IMR-90 (cell line): ENCODE results near the gene TBX15. TPM values are rescaled to one million over a fixed set of nuclear protein-coding genes. Genes with fewer than 3 reads are reported as not detected.

Experiments used
- ATAC-seq: fragments of 200-7000 bp; cut with Tn5 transposase; 2 replicates; pipeline ENCODE4 v1.9.1; 2020; ENCODE audit warnings: low read depth, mild to moderate bottlenecking, moderate library complexity
- BruUV-seq: library from RNA; stranded (reverse); fragments of 400-500 nt; replicated peaks from 2 replicates; lab custom pipeline; 2021; lab: Mats Ljungman, UMichigan
- CTCF ChIA-PET: fragments of 300-600 bp; formaldehyde crosslinking; extraction: SDS; loops from one replicate; lab custom pipeline; 2021; ENCODE audit warnings: antibody characterized with exemption; lab: Yijun Ruan, JAX
- POLR2A ChIA-PET: fragments of 300-600 bp; sonication (Branson Sonifier 250); formaldehyde crosslinking; loops from one replicate; lab custom pipeline; 2022; ENCODE audit warnings: antibody characterized with exemption; ENCODE audit not compliant: unreplicated experiment; lab: Charles Lee
- DNase-seq: peaks from one replicate; pipeline ENCODE4 v3.0.0; 2013
- H2AFZ ChIP-seq: replicated peaks from 2 replicates; pipeline ENCODE3; 2013; ENCODE audit warnings: low read length, mild to moderate bottlenecking; ENCODE audit not compliant: poor library complexity
- H2AK5ac ChIP-seq: 2 replicates; pipeline ENCODE4 v1.6.1; 2013; ENCODE audit warnings: low read depth, low read length, inconsistent platforms
- H2AK9ac ChIP-seq: replicated peaks from 2 replicates; pipeline ENCODE3; 2013; ENCODE audit warnings: mild to moderate bottlenecking, low read depth, low read length, moderate library complexity; ENCODE audit not compliant: poor library complexity
- H2BK120ac ChIP-seq: 2 replicates; pipeline ENCODE4 v1.6.1; 2013; ENCODE audit warnings: low read depth, low read length, inconsistent platforms
- H2BK15ac ChIP-seq: 3 replicates; pipeline ENCODE4 v1.6.1; 2013; ENCODE audit warnings: low read depth, low read length, inconsistent platforms
- H2BK20ac ChIP-seq: 2 replicates; pipeline ENCODE4 v1.6.1; 2013; ENCODE audit warnings: low read depth, mild to moderate bottlenecking, inconsistent platforms, low read length, moderate library complexity
- H2BK5ac ChIP-seq: 2 replicates; pipeline ENCODE4 v1.6.1; 2013; ENCODE audit warnings: mild to moderate bottlenecking, low read depth, low read length, inconsistent platforms; ENCODE audit not compliant: poor library complexity, severe bottlenecking
- H3K14ac ChIP-seq: replicated peaks from 2 replicates; pipeline ENCODE4 v1.6.1; 2013; ENCODE audit warnings: low read depth, low read length, inconsistent platforms
- H3K18ac ChIP-seq: 2 replicates; pipeline ENCODE4 v1.6.1; 2013; ENCODE audit warnings: low read depth, low read length, control low read depth
- H3K23ac ChIP-seq: 2 replicates; pipeline ENCODE4 v1.6.1; 2013; ENCODE audit warnings: low read depth, low read length, inconsistent platforms
- H3K27ac ChIP-seq: 2 replicates; pipeline ENCODE4 v1.5.1; 2013; ENCODE audit warnings: mild to moderate bottlenecking, control low read depth, low read length; ENCODE audit not compliant: insufficient read depth
- H3K27me3 ChIP-seq: 2 replicates; pipeline ENCODE4 v1.6.1; 2013; ENCODE audit warnings: low read length; ENCODE audit not compliant: control insufficient read depth, insufficient read depth
- H3K36me3 ChIP-seq: 2 replicates; pipeline ENCODE4 v1.6.1; 2013; ENCODE audit warnings: low read length, mixed read lengths; ENCODE audit not compliant: control insufficient read depth, insufficient read depth
- H3K4ac ChIP-seq: 2 replicates; pipeline ENCODE4 v1.6.1; 2013; ENCODE audit warnings: low read depth, low read length, inconsistent platforms
- H3K4me1 ChIP-seq: 2 replicates; pipeline ENCODE4 v1.6.1; 2013; ENCODE audit warnings: low read length, mixed read lengths; ENCODE audit not compliant: control insufficient read depth, insufficient read depth
- H3K4me2 ChIP-seq: 2 replicates; pipeline ENCODE4 v1.6.1; 2013; ENCODE audit warnings: low read depth, mild to moderate bottlenecking, control low read depth, low read length, moderate library complexity
- H3K4me3 ChIP-seq: 2 replicates; pipeline ENCODE4 v1.5.1; 2013; ENCODE audit warnings: low read depth, mild to moderate bottlenecking, control low read depth, low read length, moderate library complexity; ENCODE audit not compliant: insufficient read depth
- H3K56ac ChIP-seq: 2 replicates; pipeline ENCODE4 v1.6.1; 2013; ENCODE audit warnings: low read length, inconsistent platforms; ENCODE audit not compliant: insufficient read depth; ENCODE audit errors: extremely low read depth
- H3K79me1 ChIP-seq, 2 experiments: 2 replicates each; pipeline ENCODE4 v1.6.1; 2013; ENCODE audit warnings: low read length in 2 of 2, inconsistent platforms in 1 of 2, low read depth in 1 of 2
- H3K9ac ChIP-seq: 2 replicates; pipeline ENCODE4 v1.6.1; 2013; ENCODE audit warnings: low read depth, low read length, control low read depth
- H3K9me1 ChIP-seq: 2 replicates; pipeline ENCODE4 v1.6.1; 2013; ENCODE audit warnings: low read length, inconsistent platforms; ENCODE audit not compliant: insufficient read depth
- H3K9me3 ChIP-seq: 2 replicates; pipeline ENCODE4 v1.6.1; 2013; ENCODE audit warnings: low read length; ENCODE audit not compliant: control insufficient read depth, insufficient read depth
- H4K20me1 ChIP-seq: 2 replicates; pipeline ENCODE4 v1.6.1; 2013; ENCODE audit warnings: low read length, inconsistent platforms; ENCODE audit not compliant: insufficient read depth
- H4K5ac ChIP-seq: 2 replicates; pipeline ENCODE4 v1.6.1; 2013; ENCODE audit warnings: mild to moderate bottlenecking, low read depth, low read length, control low read depth
- H4K8ac ChIP-seq, 2 experiments: 2 replicates each; pipeline ENCODE4 v1.6.1; 2013; ENCODE audit warnings: low read depth in 2 of 2, low read length in 2 of 2, control low read depth in 1 of 2, inconsistent platforms in 1 of 2
- H4K91ac ChIP-seq: 2 replicates; pipeline ENCODE4 v1.6.1; 2013; ENCODE audit warnings: low read depth, low read length, inconsistent platforms; ENCODE audit not compliant: insufficient read depth
- BHLHE40 ChIP-seq: fragments of 150-350 bp; IDR thresholded peaks from 2 replicates; pipeline ENCODE4 v1.6.1; 2016; ENCODE audit warnings: mild to moderate bottlenecking, low read depth, low read length
- CEBPB ChIP-seq: IDR thresholded peaks from 2 replicates; pipeline ENCODE4 v1.6.1; 2012; ENCODE audit warnings: low read depth, low read length, improper control_type of control experiment
- FOS ChIP-seq: fragments of 150-350 bp; IDR thresholded peaks from 2 replicates; pipeline ENCODE4 v1.6.1; 2016; ENCODE audit warnings: low read depth, low read length
- MAFK ChIP-seq: IDR thresholded peaks from 2 replicates; pipeline ENCODE4 v1.6.1; 2012; ENCODE audit warnings: low read depth, low read length, improper control_type of control experiment
- MAZ ChIP-seq: IDR thresholded peaks from 2 replicates; pipeline ENCODE4 v1.6.1; 2012; ENCODE audit warnings: low read depth, mild to moderate bottlenecking, low read length, improper control_type of control experiment, moderate library complexity, borderline replicate concordance
- NFE2L2 ChIP-seq: fragments of 150-350 bp; IDR thresholded peaks from 2 replicates; pipeline ENCODE4 v1.6.1; 2016; ENCODE audit warnings: low read depth, mild to moderate bottlenecking, low read length
- POLR2A ChIP-seq: IDR thresholded peaks from 2 replicates; pipeline ENCODE4 v1.6.1; 2012; ENCODE audit warnings: mild to moderate bottlenecking, low read depth, low read length
- RFX5 ChIP-seq: IDR thresholded peaks from 2 replicates; pipeline ENCODE4 v1.8.0; 2012; ENCODE audit warnings: low read depth, mild to moderate bottlenecking, low read length, moderate library complexity
- SMC3 ChIP-seq: fragments of 150-350 bp; IDR thresholded peaks from 2 replicates; pipeline ENCODE4 v1.6.1; 2016; ENCODE audit warnings: low read depth, mild to moderate bottlenecking, antibody characterized with exemption, low read length, moderate library complexity
- USF2 ChIP-seq: fragments of 150-350 bp; IDR thresholded peaks from 2 replicates; pipeline ENCODE4 v1.6.1; 2017; ENCODE audit warnings: mild to moderate bottlenecking, antibody characterized with exemption, low read length, low read depth
- WGBS, 2 experiments: methylation state at CpG; one replicate each; pipeline versions ENCODE4 v1.1.5 to v1.1.7; 2013; ENCODE audit warnings: missing lambda C conversion rate in 2 of 2; ENCODE audit not compliant: insufficient read length in 1 of 2; ENCODE audit errors: extremely low coverage in 2 of 2; 5-methylcytosine and 5-hydroxymethylcytosine counted together
- dilution Hi-C: fragments of 300-500 bp; cut with HindIII; formaldehyde crosslinking; loops from one replicate; pipeline ENCODE4 v1.14.3; 2018; ENCODE audit warnings: low sequenced_read_pairs; ENCODE audit not compliant: unreplicated experiment
- in situ Hi-C: fragments of 300-500 bp; cut with MboI; formaldehyde crosslinking; loops from 3 replicates; pipeline ENCODE4 v1.14.3; 2019; ENCODE audit warnings: low sequenced_read_pairs, inconsistent platforms, mixed read lengths
- intact Hi-C: fragments of 100-400 bp; cut with micrococcal nuclease; formaldehyde crosslinking; loops from 2 replicates; pipeline ENCODE4 v1.10.0; 2022
- polyA plus RNA-seq, 3 experiments: library from polyadenylated mRNA; depleted of rRNA; stranded (reverse); fragments of >200 nt; gene quantifications; 2 replicates each; pipeline ENCODE4 v1.2.3, GENCODE V29; 2012; ENCODE audit warnings: low replicate concordance in 1 of 3
- total RNA-seq: library from RNA; depleted of rRNA; stranded (reverse); fragments of >200 nt; gene quantifications from 2 replicates; pipeline ENCODE4 v1.2.3, GENCODE V29; 2012
- TF ChIP-seq, protein P1 (sequence below): fragments of 150-350 bp; IDR thresholded peaks from 2 replicates; pipeline ENCODE4 v1.6.1; 2016; ENCODE audit warnings: low read depth, mild to moderate bottlenecking, low read length, moderate library complexity, borderline replicate concordance

The TBX15 gene
- total and polyA plus RNA-seq, 2 of the 4 experiments (the other 2 are of a cell fraction): not detected

DNA sequence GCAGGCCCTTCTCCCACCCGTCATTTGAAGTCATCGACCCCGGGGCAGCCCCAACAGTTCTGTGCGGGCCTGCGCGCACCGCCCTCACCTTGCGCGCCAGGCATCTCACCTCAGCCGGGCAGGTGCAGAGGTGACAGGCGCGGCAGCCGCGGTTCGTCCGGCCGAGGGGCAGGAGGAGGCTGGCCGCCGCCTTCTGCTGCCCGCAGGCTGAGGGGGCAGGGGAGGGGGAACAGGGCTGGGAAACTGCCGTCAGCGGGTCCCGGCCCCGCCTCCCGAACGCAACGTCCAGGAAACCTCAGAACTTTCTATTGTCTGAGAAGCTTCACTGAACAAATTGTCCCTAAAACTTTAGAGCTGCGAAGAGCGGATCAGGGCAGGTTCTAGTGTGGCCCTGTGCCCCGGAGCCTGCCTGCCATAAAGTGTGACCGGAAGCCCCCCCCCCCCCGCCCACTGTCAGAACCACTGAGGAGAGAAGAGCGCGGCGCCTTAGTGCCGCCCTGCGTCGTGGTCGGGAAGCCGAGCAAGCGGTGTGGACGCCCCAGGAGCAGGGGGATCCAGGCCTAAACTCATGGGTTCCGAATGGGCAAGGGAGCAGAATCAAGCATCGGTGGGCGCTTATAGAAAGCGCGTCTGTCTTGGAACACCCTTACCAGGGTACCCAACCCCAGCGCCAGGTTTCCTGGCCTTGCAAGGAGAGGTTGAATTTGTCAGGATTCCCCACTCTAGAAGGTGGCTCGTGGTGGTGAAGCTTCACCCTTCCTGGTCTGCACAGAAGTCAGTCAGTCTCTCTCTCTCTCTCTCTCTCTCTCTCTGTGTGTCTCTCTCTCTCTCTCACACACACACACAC lies 13.3 kb upstream of the TBX15 start:
- in situ Hi-C loops (no loop called here), dilution Hi-C loops (no loop called here), intact Hi-C loops (loop anchor here (10.0 kb wide), 1 partner anchor 133 kb away; no protein-coding TSS in a partner anchor)
- peaks cover 95% of the 10 kb centered on the region for H3K27me3 ChIP-seq
- H4K8ac ChIP-seq: no peak overlapping the region
- no peak for TF ChIP-seq SMC3
- no peak for TF ChIP-seq POLR2A
- no peak for TF ChIP-seq MAZ
- no peak for TF ChIP-seq BHLHE40
- no peak for TF ChIP-seq RFX5
- TF ChIP-seq USF2: no peak
- TF ChIP-seq NFE2L2: no peak
- TF ChIP-seq CEBPB: no peak
- TF ChIP-seq FOS: no peak
- no peak for TF ChIP-seq MAFK
- TF ChIP-seq, protein P1, sequence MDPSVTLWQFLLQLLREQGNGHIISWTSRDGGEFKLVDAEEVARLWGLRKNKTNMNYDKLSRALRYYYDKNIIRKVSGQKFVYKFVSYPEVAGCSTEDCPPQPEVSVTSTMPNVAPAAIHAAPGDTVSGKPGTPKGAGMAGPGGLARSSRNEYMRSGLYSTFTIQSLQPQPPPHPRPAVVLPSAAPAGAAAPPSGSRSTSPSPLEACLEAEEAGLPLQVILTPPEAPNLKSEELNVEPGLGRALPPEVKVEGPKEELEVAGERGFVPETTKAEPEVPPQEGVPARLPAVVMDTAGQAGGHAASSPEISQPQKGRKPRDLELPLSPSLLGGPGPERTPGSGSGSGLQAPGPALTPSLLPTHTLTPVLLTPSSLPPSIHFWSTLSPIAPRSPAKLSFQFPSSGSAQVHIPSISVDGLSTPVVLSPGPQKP: no peak
- no peak overlapping the region for H3K18ac ChIP-seq
- H2BK15ac ChIP-seq: no peak overlapping the region
- no peak overlapping the region for H3K23ac ChIP-seq
- ATAC-seq (no peak), DNase-seq (no peak)
- no peak overlapping the region for H3K14ac ChIP-seq
- no peak overlapping the region for H3K27ac ChIP-seq
- no peak overlapping the region for H2AK9ac ChIP-seq
- no peak overlapping the region for H2BK20ac ChIP-seq
- H4K5ac ChIP-seq: no peak overlapping the region
- H4K20me1 ChIP-seq: no peaks in the 10 kb centered on the region
- H2BK5ac ChIP-seq: no peak overlapping the region
- no peak overlapping the region for H3K4me3 ChIP-seq
- H3K9me3 ChIP-seq: peaks cover 17% of the 10 kb centered on the region
- H4K91ac ChIP-seq: no peak overlapping the region
- H2AFZ ChIP-seq: no peak overlapping the region
- no peaks in the 10 kb centered on the region for H3K36me3 ChIP-seq
- no peak overlapping the region for H3K4ac ChIP-seq
- no peak overlapping the region for H2BK120ac ChIP-seq
- H3K56ac ChIP-seq: no peak overlapping the region
- no peaks in the 10 kb centered on the region for H3K9me1 ChIP-seq
- no peak overlapping the region for H3K9ac ChIP-seq
- no CpG with 5 or more reads among the region's 49 CpGs for WGBS, 2 experiments
- no peaks in the 10 kb centered on the region for H3K79me1 ChIP-seq
- no peak overlapping the region for H2AK5ac ChIP-seq
- H3K4me2 ChIP-seq: no peak overlapping the region; the same call in 1 of the 2 replicates
- BruUV-seq: no TSS peak
- POLR2A ChIA-PET: no interaction called here
- no peaks in the 10 kb centered on the region; the same call in 1 of the 2 replicates for H3K4me1 ChIP-seq
- CTCF ChIA-PET: no interaction called here
